ENCODE results near the gene LRP8.

Gene LRP8

GRCh38 chr1:53304527-53304926 is 23.3 kb downstream of the LRP8 start:
- no peak for DNase-seq (ENCODE audit: low spot score)

- no peak for DNase-seq (ENCODE audit: low spot score)
Observed at GRCh38 chr1:53303726-53304515, 23.9 kb downstream of the LRP8 start.

- no peak for DNase-seq (ENCODE audit: low spot score)
Observed at GRCh38 chr1:53303243-53303642, 24.6 kb downstream of the LRP8 start.

GRCh38 chr1:53299233-53299632 is 28.6 kb downstream of the LRP8 start:
- no peak for DNase-seq (ENCODE audit: low spot score)

GRCh38 chr1:53298045-53298637 is 29.7 kb downstream of the LRP8 start:
- no peak for DNase-seq (ENCODE audit: low spot score)

- no peak for DNase-seq (ENCODE audit: low spot score)
Observed at GRCh38 chr1:53297195-53297594, 30.7 kb downstream of the LRP8 start.

GRCh38 chr1:53296117-53296749 is 31.6 kb downstream of the LRP8 start:
- DNase-seq (ENCODE audit: low spot score), result no peak

- no peak for DNase-seq (ENCODE audit: low spot score)
Observed at GRCh38 chr1:53295726-53296116, 32.1 kb downstream of the LRP8 start.

- DNase-seq (ENCODE audit: low spot score), result no peak
Observed at GRCh38 chr1:53295295-53295694, 32.6 kb downstream of the LRP8 start.

- no peak for DNase-seq (ENCODE audit: low spot score)
Observed at GRCh38 chr1:53294567-53294966, 33.3 kb downstream of the LRP8 start.

- DNase-seq (ENCODE audit: low spot score), result no peak
Observed at GRCh38 chr1:53294061-53294460, 33.8 kb downstream of the LRP8 start.

GRCh38 chr1:53293123-53293522 is 34.7 kb downstream of the LRP8 start:
- no peak for DNase-seq (ENCODE audit: low spot score)

- DNase-seq (ENCODE audit: low spot score), result no peak
Observed at GRCh38 chr1:53292690-53293089, 35.2 kb downstream of the LRP8 start.

- DNase-seq (ENCODE audit: low spot score), result no peak
Observed at GRCh38 chr1:53291574-53291973, 36.3 kb downstream of the LRP8 start.

- DNase-seq (ENCODE audit: low spot score), result no peak
Observed at GRCh38 chr1:53288790-53289429, 39.0 kb downstream of the LRP8 start.

- DNase-seq (ENCODE audit: low spot score), result no peak
Observed at GRCh38 chr1:53288002-53288789, 39.7 kb downstream of the LRP8 start.

GRCh38 chr1:53286955-53287354 is 40.9 kb downstream of the LRP8 start:
- DNase-seq (ENCODE audit: low spot score), result no peak

- no peak for DNase-seq (ENCODE audit: low spot score)
Observed at GRCh38 chr1:53285969-53286760, 41.7 kb downstream of the LRP8 start.

- no peak for DNase-seq (ENCODE audit: low spot score)
Observed at GRCh38 chr1:53285546-53285945, 42.3 kb downstream of the LRP8 start.

- no peak for DNase-seq (ENCODE audit: low spot score)
Observed at GRCh38 chr1:53284224-53285020, 43.4 kb downstream of the LRP8 start.
